Activated T-cell treated with anti-CD3 and anti-CD28 coated beads, Interleukin-2, amount 50 U/mL, for 72 hours (primary cell): Measurements from ENCODE around the gene WDR49. TPM values are rescaled to one million over a fixed set of nuclear protein-coding genes. Genes with fewer than 3 reads are reported as not detected.

Experiments used
- ATAC-seq, 2 donors: fragments of 150-1000 bp; cut with Tn5 transposase; replicated peaks in 1 of 2; 2 replicates each; pipeline ENCODE4 v1.10.0; 2021; ENCODE audit warnings: moderate library complexity in 2 of 2, mild to moderate bottlenecking in 1 of 2
- DNase-seq, 2 donors: peaks; one replicate each; pipeline ENCODE4 v3.0.0; 2021 to 2022; ENCODE audit warnings: mixed read lengths in 1 of 2
- H3K27ac Mint-ChIP-seq: one replicate; pipeline ENCODE4 v1.8.0; 2022; ENCODE audit warnings: mild to moderate bottlenecking, moderate library complexity, mixed read lengths
- H3K27me3 Mint-ChIP-seq: one replicate; pipeline ENCODE4 v1.8.0; 2022; ENCODE audit warnings: low read depth, mixed read lengths
- H3K36me3 Mint-ChIP-seq, 2 donors: one replicate each; pipeline ENCODE4 v1.8.0; 2022; ENCODE audit warnings: mixed read lengths in 2 of 2, mild to moderate bottlenecking in 1 of 2; ENCODE audit not compliant: insufficient read depth in 2 of 2
- H3K4me1 Mint-ChIP-seq: one replicate; pipeline ENCODE4 v1.8.0; 2022; ENCODE audit warnings: low read depth, mixed read lengths
- H3K4me3 Mint-ChIP-seq, 2 donors: one replicate each; pipeline ENCODE4 v1.8.0; 2022; ENCODE audit warnings: mild to moderate bottlenecking in 2 of 2, mixed read lengths in 2 of 2, moderate library complexity in 2 of 2
- H3K9me3 Mint-ChIP-seq, 2 donors: one replicate each; pipeline ENCODE4 v1.8.0; 2022; ENCODE audit warnings: mixed read lengths in 2 of 2
- total RNA-seq, 2 donors: library from RNA; stranded (reverse); gene quantifications; one replicate each; pipeline ENCODE4 v1.2.3, GENCODE V29; 2022

The WDR49 gene
- total RNA-seq, 2 donors from 2014 or later: 0.14 to 0.31 TPM

GRCh38 chr3:167467848-167468611 lies 185.7 kb downstream of the WDR49 start:
- Mint-ChIP-seq H3K9me3 (no peaks in the 10 kb centered on the region), H3K4me3 (no peak overlapping the region), H3K4me1 (no peaks in the 10 kb centered on the region), H3K36me3 (no peaks in the 10 kb centered on the region), H3K27ac (no peak overlapping the region), H3K27me3 (no peaks in the 10 kb centered on the region)
- DNase-seq (no peak), ATAC-seq (no peak)

GRCh38 chr3:167466966-167467365 lies 186.8 kb downstream of the WDR49 start:
- DNase-seq: no peak
- Mint-ChIP-seq H3K27ac (no peak overlapping the region), H3K27me3 (no peaks in the 10 kb centered on the region), H3K9me3 (no peaks in the 10 kb centered on the region), H3K36me3 (no peaks in the 10 kb centered on the region), H3K4me3 (no peak overlapping the region), H3K4me1 (no peaks in the 10 kb centered on the region)
- no peak for ATAC-seq

GRCh38 chr3:167456157-167456799 lies 197.5 kb downstream of the WDR49 start:
- ATAC-seq: no peak
- H3K36me3 Mint-ChIP-seq: no peaks in the 10 kb centered on the region
- H3K9me3 Mint-ChIP-seq: no peaks in the 10 kb centered on the region
- no peaks in the 10 kb centered on the region for H3K27me3 Mint-ChIP-seq
- H3K27ac Mint-ChIP-seq: no peak overlapping the region
- H3K4me1 Mint-ChIP-seq: no peaks in the 10 kb centered on the region
- DNase-seq: no peak
- H3K4me3 Mint-ChIP-seq: no peak overlapping the region

- Mint-ChIP-seq H3K36me3 (no peaks in the 10 kb centered on the region), H3K27ac (no peak overlapping the region), H3K27me3 (no peaks in the 10 kb centered on the region), H3K9me3 (no peaks in the 10 kb centered on the region), H3K4me1 (no peaks in the 10 kb centered on the region), H3K4me3 (no peak overlapping the region)
- ATAC-seq (no peak), DNase-seq (no peak)
These were observed 199.9 kb downstream of the WDR49 start for GRCh38 chr3:167453815-167454214.

- no peak for DNase-seq
- Mint-ChIP-seq H3K27ac (no peak overlapping the region), H3K4me1 (no peaks in the 10 kb centered on the region), H3K27me3 (no peaks in the 10 kb centered on the region), H3K36me3 (no peaks in the 10 kb centered on the region), H3K4me3 (no peak overlapping the region), H3K9me3 (no peaks in the 10 kb centered on the region)
- ATAC-seq: no peak
These were observed 202.5 kb downstream of the WDR49 start for GRCh38 chr3:167451282-167451681.

- DNase-seq: no peak
- Mint-ChIP-seq H3K4me3 (no peak overlapping the region), H3K27me3 (peaks cover 5% of the 10 kb centered on the region), H3K9me3 (no peaks in the 10 kb centered on the region), H3K4me1 (no peaks in the 10 kb centered on the region), H3K36me3 (no peaks in the 10 kb centered on the region), H3K27ac (no peak overlapping the region)
- ATAC-seq: no peak
These were observed 203.1 kb downstream of the WDR49 start for GRCh38 chr3:167450675-167451074.

- Mint-ChIP-seq H3K27me3 (peaks cover 7% of the 10 kb centered on the region), H3K4me1 (no peaks in the 10 kb centered on the region), H3K4me3 (no peak overlapping the region), H3K36me3 (no peaks in the 10 kb centered on the region), H3K9me3 (no peaks in the 10 kb centered on the region), H3K27ac (no peak overlapping the region)
- ATAC-seq (no peak), DNase-seq (no peak)
These were observed 203.5 kb downstream of the WDR49 start for GRCh38 chr3:167450195-167450594.

- ATAC-seq (no peak), DNase-seq (no peak)
- Mint-ChIP-seq H3K36me3 (no peaks in the 10 kb centered on the region), H3K27ac (no peak overlapping the region), H3K4me3 (no peak overlapping the region), H3K4me1 (no peaks in the 10 kb centered on the region), H3K9me3 (no peaks in the 10 kb centered on the region), H3K27me3 (peaks cover 7% of the 10 kb centered on the region)
These were observed 208.3 kb downstream of the WDR49 start for GRCh38 chr3:167445491-167445890.

GRCh38 chr3:167441256-167441655 lies 212.5 kb downstream of the WDR49 start:
- ATAC-seq (no peak), DNase-seq (no peak)
- no peaks in the 10 kb centered on the region for H3K4me1 Mint-ChIP-seq
- H3K4me3 Mint-ChIP-seq: no peak overlapping the region
- H3K36me3 Mint-ChIP-seq: no peaks in the 10 kb centered on the region
- no peak overlapping the region for H3K27ac Mint-ChIP-seq
- H3K27me3 Mint-ChIP-seq: peaks cover 7% of the 10 kb centered on the region
- no peaks in the 10 kb centered on the region for H3K9me3 Mint-ChIP-seq

- H3K36me3 Mint-ChIP-seq: no peaks in the 10 kb centered on the region
- no peak for ATAC-seq
- H3K27ac Mint-ChIP-seq: no peak overlapping the region
- no peaks in the 10 kb centered on the region for H3K9me3 Mint-ChIP-seq
- no peaks in the 10 kb centered on the region for H3K27me3 Mint-ChIP-seq
- no peak for DNase-seq
- H3K4me3 Mint-ChIP-seq: no peak overlapping the region
- no peaks in the 10 kb centered on the region for H3K4me1 Mint-ChIP-seq
These were observed 216.2 kb downstream of the WDR49 start for GRCh38 chr3:167437428-167438139.

Other genes starting within 250 kb of the WDR49 start
- gene SERPINI2, start 179.9 kb downstream of the WDR49 start, total RNA-seq: not detected
- gene PDCD10, start 81.0 kb upstream of the WDR49 start, total RNA-seq: 10 to 100 TPM; 46.8 to 63.3 TPM
- gene SERPINI1, start 81.8 kb upstream of the WDR49 start, total RNA-seq: 1 to 10 TPM; 3.7 to 3.9 TPM